Umbilical cord (tissue), 2 donors: ENCODE results near the gene NPAS4. TPM values are rescaled to one million over a fixed set of nuclear protein-coding genes. Genes with fewer than 3 reads are reported as not detected.
"Not testable (repeated sequence)": the region's sequence is repeated elsewhere in the genome, so short reads cannot be mapped to it uniquely, and the experiment has no call there.

Experiments used
- DNase-seq: peaks from one replicate; pipeline ENCODE4 v3.0.0-alpha.2; 2015; ENCODE audit warnings: low spot score
- total RNA-seq: library from RNA; depleted of rRNA; stranded (reverse); fragments of >200 nt; gene quantifications from one replicate; pipeline ENCODE4 v1.2.3, GENCODE V29; 2014; ENCODE audit warnings: low replicate concordance; ENCODE audit not compliant: insufficient read depth

Gene NPAS4
- total RNA-seq, 1 donor from 2014 or later, result 2.4 TPM

- DNase-seq, result no peak
These were observed 33.4 kb downstream of the NPAS4 start for GRCh38 chr11:66454247-66454646.

- no peak for DNase-seq
These were observed 34.0 kb downstream of the NPAS4 start for GRCh38 chr11:66454828-66455227.

DNA sequence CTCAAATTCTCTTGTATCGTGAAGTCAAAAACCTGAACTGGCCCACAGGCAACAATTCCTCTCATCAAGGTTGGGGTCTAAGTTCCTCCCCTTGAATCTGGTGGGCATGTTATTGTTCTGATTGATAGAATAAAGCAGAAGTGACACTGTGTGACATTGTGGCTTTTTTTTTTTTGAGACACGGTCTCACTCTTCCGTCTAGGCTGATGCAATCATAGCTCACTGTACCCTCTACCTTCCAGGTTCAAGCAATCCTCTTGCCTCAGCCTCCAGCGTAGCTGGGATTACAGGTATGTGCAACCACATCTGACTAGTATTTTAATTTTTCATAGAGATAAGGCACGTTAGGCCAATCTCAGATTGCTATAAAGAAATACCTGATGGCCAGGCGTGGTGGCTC, 37.0 kb downstream of the NPAS4 start:
- no peak for DNase-seq

DNA sequence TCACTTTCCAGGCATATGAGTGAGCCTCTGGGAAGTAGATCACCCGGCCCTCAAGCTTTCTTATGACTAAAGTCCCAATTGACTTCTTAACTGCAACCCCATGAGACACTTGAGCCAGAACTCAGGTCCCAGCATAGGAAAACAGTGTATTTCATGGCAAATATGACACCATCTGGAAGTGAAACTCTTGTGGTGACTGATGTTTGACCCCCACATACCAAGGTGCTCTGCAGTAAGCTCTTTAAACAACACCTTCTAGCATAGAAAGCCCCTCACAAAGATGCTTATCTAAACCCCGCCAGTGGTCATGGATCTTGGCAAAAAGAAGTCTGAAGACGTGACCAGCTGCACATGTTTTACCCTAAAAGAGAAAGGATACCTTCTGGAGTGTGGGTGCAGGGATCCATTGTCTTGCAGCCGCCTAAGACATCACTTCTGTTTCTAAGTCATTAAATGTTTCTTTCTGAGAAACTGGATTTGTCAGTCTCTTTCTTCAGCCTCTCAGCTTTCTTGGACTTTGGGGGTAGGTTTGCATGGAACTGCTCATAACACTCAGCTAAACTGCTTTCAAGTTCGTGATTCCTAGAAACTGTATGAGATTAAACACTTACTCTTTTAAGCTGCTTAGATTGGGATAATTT, 38.4 kb downstream of the NPAS4 start:
- no peak for DNase-seq

GRCh38 chr11:66462010-66462409, 41.2 kb downstream of the NPAS4 start:
- no peak for DNase-seq

- no peak for DNase-seq
These were observed 42.1 kb downstream of the NPAS4 start for GRCh38 chr11:66462911-66463310.

- DNase-seq, result not testable (repeated sequence)
These were observed 43.3 kb downstream of the NPAS4 start for GRCh38 chr11:66464116-66464515.

- DNase-seq, result no peak
These were observed 44.1 kb downstream of the NPAS4 start for GRCh38 chr11:66464916-66465315.

DNA sequence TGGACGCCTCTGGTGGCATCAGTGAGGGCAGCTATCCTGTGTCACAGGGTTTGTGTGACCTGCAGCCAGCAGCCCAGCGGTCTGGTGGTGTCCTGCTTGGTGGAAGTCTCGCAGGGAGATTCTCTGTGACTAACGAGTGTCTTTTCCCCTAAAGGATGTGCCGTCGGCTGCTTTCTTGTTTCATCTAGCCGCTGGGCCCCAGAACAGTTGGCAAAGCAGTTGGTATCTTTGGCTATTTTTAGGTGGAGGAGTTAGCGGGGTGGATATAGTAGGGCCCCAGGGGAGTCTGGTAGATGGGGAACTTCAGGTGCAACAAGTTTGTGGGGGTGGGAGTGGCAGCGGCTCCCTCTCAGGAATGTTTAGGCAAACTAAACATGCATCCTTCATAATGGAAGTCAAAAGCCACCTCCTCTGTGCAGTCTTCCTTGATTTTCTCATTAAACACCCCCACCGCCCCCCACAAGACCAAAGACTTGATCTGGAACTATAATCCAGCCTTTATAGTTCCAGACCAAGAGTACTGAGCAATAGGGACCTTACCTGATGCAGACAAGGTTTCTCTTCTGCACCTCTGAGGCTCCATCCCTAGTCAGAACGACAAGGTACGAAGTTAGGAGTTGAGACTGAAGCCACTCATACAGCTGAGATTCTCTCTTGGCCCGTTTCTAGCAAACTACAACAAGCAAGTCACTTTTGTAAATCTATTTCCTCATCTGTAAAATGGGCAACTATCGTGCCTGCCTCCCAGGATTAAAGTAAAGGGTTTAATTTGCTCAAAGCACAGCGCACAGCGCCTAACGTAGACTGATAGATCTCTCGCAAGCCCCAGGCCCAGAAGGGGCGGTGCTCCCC, 44.8 kb downstream of the NPAS4 start:
- no peak for DNase-seq

DNA sequence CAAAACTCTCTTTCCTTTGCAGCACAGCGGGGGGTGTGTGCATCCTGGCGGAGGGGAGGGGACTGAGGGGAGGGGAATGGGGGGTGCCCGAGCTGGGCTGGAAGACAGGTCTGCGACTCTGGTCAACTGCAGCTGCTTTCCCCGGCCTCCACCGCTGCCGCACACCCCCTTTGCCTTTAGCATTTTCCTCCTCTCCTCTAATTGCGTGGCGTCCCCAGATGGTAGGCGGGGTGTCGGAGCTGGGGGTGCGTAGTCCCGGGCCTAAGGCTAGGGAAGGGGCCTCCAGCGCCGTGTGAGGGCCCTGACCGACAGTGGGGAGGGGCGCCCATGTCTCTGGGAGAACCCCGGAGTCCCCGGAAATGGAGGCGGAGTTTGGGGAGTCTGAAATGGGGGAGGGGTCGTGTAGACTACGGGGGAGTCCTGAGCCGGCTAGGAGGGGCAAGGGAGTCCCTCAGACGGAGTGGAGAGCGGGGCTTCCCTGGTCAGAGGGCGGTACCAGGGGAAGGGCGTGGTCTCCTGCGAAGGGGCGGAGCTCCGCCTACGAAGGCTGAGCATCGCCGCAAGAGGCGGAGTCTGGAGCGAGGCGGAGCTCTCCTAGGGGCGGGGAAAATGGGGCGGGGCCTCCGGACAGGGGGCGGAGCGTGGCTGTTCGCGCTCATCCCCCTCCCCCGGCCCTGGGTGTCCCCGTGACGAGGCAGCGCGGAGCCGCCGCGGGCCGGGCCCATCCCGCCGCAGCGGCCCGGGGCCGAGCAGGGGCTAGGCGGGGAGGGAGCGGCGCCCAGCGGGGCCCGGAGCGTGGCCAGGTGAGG, 45.6 kb downstream of the NPAS4 start, which contains the start of gene PELI3:
PELI3 (plus strand) TSS at position 681 of the 809 bp plus-strand sequence. CDS start 1,224 bp downstream, outside the sequence.
- DNase-seq, result peak; percentile 95

DNA sequence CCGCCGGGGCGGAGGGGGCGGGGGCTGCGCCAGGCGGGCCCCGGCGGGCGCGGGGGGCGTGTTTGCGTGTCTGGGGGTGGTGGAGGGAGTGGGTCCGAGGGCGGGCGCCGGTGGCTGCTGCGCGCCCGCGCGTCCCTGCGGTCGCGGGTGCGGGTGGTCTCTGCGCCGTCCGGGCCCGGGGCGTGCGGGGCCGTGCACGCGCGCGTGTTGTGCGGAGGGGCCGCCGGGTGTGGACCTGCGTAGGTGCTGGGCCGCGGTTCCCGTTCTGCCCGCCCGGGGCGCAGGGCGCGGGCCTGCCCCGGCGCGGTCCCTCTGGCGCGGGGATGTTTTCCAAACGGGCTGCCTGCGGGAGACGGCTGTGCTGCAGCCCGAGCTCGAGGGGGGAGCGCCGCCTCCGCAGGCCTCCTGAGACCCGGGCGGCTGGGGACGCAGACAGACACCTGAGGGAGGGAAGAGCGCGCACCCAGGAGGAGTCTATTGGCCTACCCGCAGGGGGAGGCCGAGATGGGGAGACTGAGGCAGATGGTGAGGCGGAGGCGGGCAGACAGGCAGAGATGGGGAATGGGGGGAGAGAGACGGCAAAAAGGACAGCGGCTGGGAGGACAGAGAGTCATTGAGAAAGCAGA, 46.3 kb downstream of the NPAS4 start:
- DNase-seq, result no peak

- peak; percentile 32 for DNase-seq
These were observed 46.9 kb downstream of the NPAS4 start for GRCh38 chr11:66467756-66468155.

- DNase-seq, result no peak
These were observed 47.9 kb downstream of the NPAS4 start for GRCh38 chr11:66468691-66469090.

GRCh38 chr11:66469441-66469840, 48.6 kb downstream of the NPAS4 start:
- DNase-seq, result no peak

DNA sequence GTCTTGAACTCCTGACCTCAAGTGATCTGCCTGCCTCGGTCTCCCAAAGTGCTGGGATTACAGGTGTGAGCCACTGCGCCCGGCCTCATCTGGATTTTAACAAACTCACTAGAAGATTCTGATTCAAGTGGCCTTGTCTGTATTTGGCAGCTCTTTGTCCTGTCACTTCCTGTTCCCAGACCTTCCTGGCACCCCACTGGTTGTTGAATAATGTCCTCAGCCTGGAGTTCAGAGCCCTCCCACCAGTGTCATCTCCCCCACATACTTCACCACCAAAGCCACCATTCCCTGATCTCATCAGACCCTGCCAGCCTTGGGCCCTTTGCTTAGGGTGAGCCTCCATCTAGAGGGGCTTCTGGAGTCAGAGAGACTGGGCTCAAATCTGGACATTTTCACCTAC, 49.2 kb downstream of the NPAS4 start:
- no peak for DNase-seq

DNA sequence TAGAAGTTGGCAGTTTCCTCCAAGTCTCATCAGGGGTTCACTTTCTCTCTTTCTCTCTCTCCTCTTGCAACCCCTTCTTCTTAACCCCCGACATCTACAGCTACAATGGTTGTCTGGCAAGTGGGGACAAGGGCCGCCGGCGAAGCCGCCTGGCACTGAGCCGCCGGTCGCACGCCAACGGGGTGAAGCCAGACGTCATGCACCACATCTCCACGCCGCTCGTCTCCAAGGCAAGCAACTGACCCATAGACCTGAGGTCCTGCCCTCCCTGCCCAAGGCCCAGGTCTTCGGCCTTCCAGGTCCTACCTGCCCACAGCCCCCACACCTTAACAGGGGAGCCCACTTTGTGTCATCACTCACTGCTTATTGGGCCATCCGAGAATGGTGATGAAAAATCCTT, 50.3 kb downstream of the NPAS4 start:
- no peak for DNase-seq

GRCh38 chr11:66472054-66472453, 51.2 kb downstream of the NPAS4 start:
- no peak for DNase-seq

DNA sequence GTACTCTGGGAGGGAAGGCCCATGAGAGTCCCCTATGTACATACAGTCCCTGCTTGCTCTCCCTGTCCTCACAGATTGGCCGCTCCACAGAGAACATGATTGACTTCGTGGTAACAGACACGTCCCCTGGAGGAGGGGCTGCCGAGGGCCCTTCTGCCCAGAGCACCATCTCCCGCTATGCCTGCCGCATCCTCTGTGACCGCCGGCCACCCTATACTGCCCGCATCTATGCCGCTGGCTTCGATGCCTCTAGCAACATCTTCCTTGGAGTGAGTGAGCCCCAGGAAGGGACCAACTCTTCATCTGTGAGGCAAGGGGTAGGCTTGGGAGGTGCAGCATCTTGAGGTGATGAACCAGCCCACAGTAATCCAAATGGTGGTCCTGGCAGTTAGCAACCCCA, 52.3 kb downstream of the NPAS4 start:
- no peak for DNase-seq

- no peak for DNase-seq
These were observed 53.0 kb downstream of the NPAS4 start for GRCh38 chr11:66473608-66474515.

DNA sequence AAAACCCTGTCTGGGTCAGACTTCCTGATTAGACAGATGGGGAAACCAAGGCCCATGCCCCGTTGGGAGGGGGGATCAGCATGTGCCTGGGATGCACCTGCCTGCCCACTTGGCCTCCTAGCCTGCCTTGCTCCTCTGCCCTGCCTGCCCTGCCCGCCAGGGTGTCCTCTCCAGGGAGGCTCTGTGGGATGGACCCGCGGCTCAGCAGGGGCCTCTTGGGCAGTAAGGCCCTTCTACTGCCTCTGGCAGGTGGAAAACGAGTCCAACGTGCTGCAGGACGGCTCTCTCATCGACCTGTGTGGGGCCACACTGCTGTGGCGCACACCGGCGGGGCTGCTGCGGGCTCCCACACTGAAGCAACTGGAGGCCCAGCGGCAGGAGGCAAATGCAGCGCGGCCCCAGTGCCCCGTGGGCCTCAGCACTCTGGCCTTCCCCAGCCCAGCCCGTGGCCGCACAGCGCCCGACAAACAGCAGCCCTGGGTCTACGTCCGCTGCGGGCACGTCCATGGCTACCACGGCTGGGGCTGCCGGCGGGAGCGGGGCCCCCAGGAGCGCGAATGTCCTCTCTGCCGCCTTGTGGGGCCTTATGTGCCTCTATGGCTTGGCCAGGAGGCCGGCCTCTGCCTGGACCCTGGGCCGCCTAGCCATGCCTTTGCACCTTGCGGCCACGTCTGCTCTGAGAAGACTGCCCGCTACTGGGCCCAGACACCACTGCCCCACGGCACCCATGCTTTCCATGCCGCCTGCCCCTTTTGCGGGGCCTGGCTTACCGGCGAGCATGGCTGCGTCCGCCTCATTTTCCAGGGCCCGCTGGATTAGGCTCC, 54.7 kb downstream of the NPAS4 start:
- no peak for DNase-seq
